GM18858 (cell line): Measurements from ENCODE around the gene XPO6.

Source experiments
- ATAC-seq: cut with Tn5 transposase; IDR thresholded peaks from one replicate; pipeline ENCODE4 v1.9.1; 2021; ENCODE audit not compliant: unreplicated experiment

XPO6 gene

GRCh38 chr16:28064150-28064549 is 147.6 kb downstream of the XPO6 start:
- no peak for ATAC-seq

GRCh38 chr16:28063591-28064061 is 148.1 kb downstream of the XPO6 start, which contains the start of gene GSG1L:
Gene GSG1L, minus strand, starts transcription at chr16:28063714. Its CDS starts 290 bp downstream, at chr16:28063424.
- no peak for ATAC-seq

GRCh38 chr16:28062847-28063521 is 148.8 kb downstream of the XPO6 start:
- ATAC-seq = no peak

GRCh38 chr16:28062261-28062846 is 149.4 kb downstream of the XPO6 start:
- ATAC-seq = no peak

GRCh38 chr16:28061352-28062101 is 150.2 kb downstream of the XPO6 start:
- ATAC-seq = no peak

GRCh38 chr16:28059841-28060575 is 151.8 kb downstream of the XPO6 start:
- no peak for ATAC-seq

GRCh38 chr16:28058839-28059589 is 152.8 kb downstream of the XPO6 start:
- ATAC-seq = no peak

- ATAC-seq = no peak
Measured at GRCh38 chr16:28057949-28058348, 153.8 kb downstream of the XPO6 start.

- ATAC-seq = no peak
Measured at GRCh38 chr16:28053461-28053860, 158.3 kb downstream of the XPO6 start.

GRCh38 chr16:28052274-28053128 is 159.3 kb downstream of the XPO6 start:
- ATAC-seq = no peak

- no peak for ATAC-seq
Measured at GRCh38 chr16:28051486-28051885, 160.3 kb downstream of the XPO6 start.
